Right renal cortex interstitium (tissue), 3 donors: ENCODE measurements around the gene ARHGEF10L. TPM values are rescaled to one million over a fixed set of nuclear protein-coding genes. Genes with fewer than 3 reads are reported as not detected.

Experiments
- DNase-seq, 3 donors: peaks; one replicate each; pipeline ENCODE4 v3.0.0-alpha.2; 2013; ENCODE audit warnings: low read depth in 3 of 3, low spot score in 2 of 3
- polyA plus RNA-seq, 3 donors: library from polyadenylated mRNA; unstranded; fragments of 120-200 nt; gene quantifications; one replicate each; pipeline ENCODE4 v1.2.1, GENCODE V29; 2013; ENCODE audit not compliant: insufficient read length in 3 of 3

The ARHGEF10L gene
- polyA plus RNA-seq, 3 donors, result 35.7 to 41.5 (median 36.5) TPM

- DNase-seq, result no peak
Observed at GRCh38 chr1:17566417-17566816, 26.9 kb downstream of the ARHGEF10L start.

GRCh38 chr1:17566892-17567291 is 27.4 kb downstream of the ARHGEF10L start:
- DNase-seq, result no peak

GRCh38 chr1:17567582-17567981 is 28.1 kb downstream of the ARHGEF10L start:
- DNase-seq, result no peak

- DNase-seq, result no peak
Observed at GRCh38 chr1:17568014-17568900, 28.8 kb downstream of the ARHGEF10L start.

GRCh38 chr1:17569200-17570139 is 30.0 kb downstream of the ARHGEF10L start:
- DNase-seq, result no peak

GRCh38 chr1:17570228-17570627 is 30.7 kb downstream of the ARHGEF10L start:
- DNase-seq, result no peak

GRCh38 chr1:17572264-17572985 is 32.9 kb downstream of the ARHGEF10L start:
- DNase-seq, result no peak

- no peak for DNase-seq
Observed at GRCh38 chr1:17573518-17574041, 34.1 kb downstream of the ARHGEF10L start.

GRCh38 chr1:17574516-17574915 is 35.0 kb downstream of the ARHGEF10L start:
- DNase-seq, result no peak

- no peak for DNase-seq
Observed at GRCh38 chr1:17575797-17576518, 36.5 kb downstream of the ARHGEF10L start.

- DNase-seq, result no peak
Observed at GRCh38 chr1:17576519-17576853, 37.0 kb downstream of the ARHGEF10L start.

- no peak for DNase-seq
Observed at GRCh38 chr1:17577907-17578297, 38.4 kb downstream of the ARHGEF10L start.

GRCh38 chr1:17579951-17580939 is 40.7 kb downstream of the ARHGEF10L start:
- DNase-seq, result peak in 1 of 3 donors; percentile 63

GRCh38 chr1:17581389-17582123 is 42.1 kb downstream of the ARHGEF10L start:
- no peak for DNase-seq

- DNase-seq, result no peak
Observed at GRCh38 chr1:17582124-17582774, 42.8 kb downstream of the ARHGEF10L start.

- no peak for DNase-seq
Observed at GRCh38 chr1:17584539-17584938, 45.0 kb downstream of the ARHGEF10L start.

GRCh38 chr1:17585266-17585987 is 45.9 kb downstream of the ARHGEF10L start:
- no peak for DNase-seq
